Daoy (cell line): Measurements from ENCODE around the gene RPAIN. TPM values are rescaled to one million over a fixed set of nuclear protein-coding genes. Genes with fewer than 3 reads are reported as not detected.

ENCODE experiments used
- DNase-seq: peaks from one replicate; pipeline ENCODE4 v3.0.0-alpha.2; 2015; ENCODE audit warnings: low read depth
- total RNA-seq: library from RNA; depleted of rRNA; stranded (reverse); fragments of >200 nt; shearing (Covaris generic); gene quantifications from 2 replicates; pipeline ENCODE4 v1.2.3, GENCODE V29; 2014; rRNA removed

RPAIN gene
- 100.0 and 119 TPM in 2 replicates for total RNA-seq

- peak; percentile 92 for DNase-seq
These were observed at the start of gene RPAIN for GRCh38 chr17:5419959-5420653. Gene RPAIN (plus strand): TSS chr17:5420182. CDS start chr17:5420211, 29 bp downstream.

GRCh38 chr17:5370411-5370810 lies 49.6 kb upstream of the RPAIN start:
- no peak for DNase-seq

- DNase-seq, result no peak
These were observed 46.9 kb upstream of the RPAIN start for GRCh38 chr17:5373112-5373511.

GRCh38 chr17:5378566-5379207 lies 41.3 kb upstream of the RPAIN start:
- no peak for DNase-seq

GRCh38 chr17:5379351-5380107 lies 40.5 kb upstream of the RPAIN start:
- DNase-seq, result no peak

GRCh38 chr17:5380491-5381135 lies 39.4 kb upstream of the RPAIN start:
- DNase-seq, result no peak

GRCh38 chr17:5381542-5381941 lies 38.4 kb upstream of the RPAIN start:
- peak; percentile 11 for DNase-seq

- no peak for DNase-seq
These were observed 28.3 kb upstream of the RPAIN start for GRCh38 chr17:5391678-5392077.

- DNase-seq, result no peak
These were observed 23.4 kb upstream of the RPAIN start for GRCh38 chr17:5396612-5397011.

GRCh38 chr17:5399767-5400166 lies 20.2 kb upstream of the RPAIN start:
- DNase-seq, result no peak

- DNase-seq, result no peak
These were observed 14.6 kb upstream of the RPAIN start for GRCh38 chr17:5405400-5405799.

GRCh38 chr17:5408186-5408585 lies 11.8 kb upstream of the RPAIN start:
- no peak for DNase-seq

- no peak for DNase-seq
These were observed 9.2 kb upstream of the RPAIN start for GRCh38 chr17:5410594-5411272.

- peak; percentile 83 for DNase-seq
These were observed 6.3 kb upstream of the RPAIN start for GRCh38 chr17:5413682-5414081.

- no peak for DNase-seq
These were observed 3.1 kb upstream of the RPAIN start for GRCh38 chr17:5416901-5417300.

- peak; percentile 33 for DNase-seq
These were observed 1.1 kb upstream of the RPAIN start for GRCh38 chr17:5418858-5419355.

- DNase-seq, result peak; percentile 99
These were observed 525 bp upstream of the RPAIN start, which contains the start of gene NUP88 for GRCh38 chr17:5419356-5419958. Gene NUP88 (minus strand): TSS chr17:5419662. CDS start chr17:5419650, 12 bp downstream.

- peak; percentile 67 for DNase-seq
These were observed 2.5 kb downstream of the RPAIN start for GRCh38 chr17:5422505-5422904.

- DNase-seq, result no peak
These were observed 4.9 kb downstream of the RPAIN start for GRCh38 chr17:5424909-5425308.

- no peak for DNase-seq
These were observed 5.8 kb downstream of the RPAIN start for GRCh38 chr17:5425826-5426225.
